ENCODE results near the gene ARSB.

The ARSB gene

DNA sequence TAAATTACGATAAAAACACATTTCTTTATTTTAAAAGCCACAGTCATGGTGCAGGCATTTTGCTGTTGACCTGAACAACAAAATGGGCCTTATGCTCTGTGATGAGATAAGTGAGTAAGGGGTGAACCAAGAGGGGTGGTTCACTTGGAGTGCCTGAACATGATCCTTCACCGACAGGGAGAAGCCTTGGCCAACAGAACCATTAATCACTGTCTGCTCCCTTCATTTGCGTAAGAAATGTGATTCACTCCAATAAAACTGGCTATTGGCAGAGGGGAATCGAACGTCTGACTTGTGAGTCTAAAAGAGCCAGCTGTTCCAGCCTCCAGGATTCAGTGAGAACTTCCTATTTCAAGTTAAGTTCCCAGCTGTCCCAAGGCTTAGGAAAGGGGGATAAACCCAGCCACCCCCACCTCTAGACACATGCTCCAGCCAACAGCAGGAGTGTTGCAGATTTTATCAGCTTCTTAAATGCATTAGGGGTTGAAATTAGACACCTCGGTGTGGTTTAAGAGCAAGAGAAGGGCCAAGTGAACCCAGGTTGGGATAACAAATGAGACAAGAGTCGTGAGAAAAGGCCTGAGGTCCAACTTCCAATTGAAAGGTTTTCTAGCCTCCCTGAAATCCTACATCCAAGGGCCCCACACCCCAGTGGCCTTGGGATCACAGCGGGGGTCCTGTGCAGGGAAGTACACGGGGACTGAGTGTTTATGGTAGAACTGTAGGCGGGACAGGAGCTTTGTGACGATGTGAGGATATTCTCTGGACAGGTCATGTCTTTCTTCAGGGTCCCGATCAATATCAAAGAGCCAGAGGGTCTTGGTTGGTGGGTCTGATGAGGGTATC, 205.1 kb downstream of the ARSB start:
- H3K36me3 ChIP-seq (ENCODE audit: control insufficient read depth, low read depth, low read length): no peaks in the 10 kb centered on the region
- H3K9me3 ChIP-seq (ENCODE audit: control insufficient read depth, low read depth, low read length): no peaks in the 10 kb centered on the region
- H3K4me3 ChIP-seq (ENCODE audit: low read length): no peak overlapping the region
- H3K27me3 ChIP-seq (ENCODE audit: control insufficient read depth, insufficient read depth, low read length): no peaks in the 10 kb centered on the region
- H3K27ac ChIP-seq (ENCODE audit: low read length): no peak overlapping the region
- no peaks in the 10 kb centered on the region for H3K4me1 ChIP-seq (ENCODE audit: control insufficient read depth, low read depth, low read length)
- no peak overlapping the region for H3K9ac ChIP-seq (ENCODE audit: low read length)

DNA sequence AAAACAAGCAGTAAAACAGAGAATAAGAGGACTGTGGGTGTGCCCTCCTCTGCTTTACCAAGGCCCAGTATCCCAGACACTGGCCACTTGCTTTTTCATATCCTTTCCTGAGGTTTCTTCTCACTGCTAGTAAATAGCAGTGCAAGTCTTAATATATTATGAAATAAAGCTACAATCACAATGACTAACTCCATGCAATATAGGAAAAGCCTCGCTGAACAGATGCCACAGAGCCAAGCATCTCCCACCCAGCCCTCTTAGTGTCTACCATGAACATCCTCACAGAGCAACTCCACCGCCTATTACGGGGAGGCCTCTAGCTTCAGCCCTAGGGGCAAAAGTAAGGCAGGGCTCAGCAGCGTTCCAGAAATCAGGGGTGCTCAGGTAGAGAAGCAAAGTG, 205.8 kb downstream of the ARSB start:
- Histone ChIP-seq H3K9me3 (ENCODE audit: control insufficient read depth, low read depth, low read length) (no peaks in the 10 kb centered on the region), H3K4me3 (ENCODE audit: low read length) (no peak overlapping the region), H3K36me3 (ENCODE audit: control insufficient read depth, low read depth, low read length) (no peaks in the 10 kb centered on the region), H3K27me3 (ENCODE audit: control insufficient read depth, insufficient read depth, low read length) (no peaks in the 10 kb centered on the region), H3K4me1 (ENCODE audit: control insufficient read depth, low read depth, low read length) (no peaks in the 10 kb centered on the region), H3K27ac (ENCODE audit: low read length) (no peak overlapping the region), H3K9ac (ENCODE audit: low read length) (no peak overlapping the region)

DNA sequence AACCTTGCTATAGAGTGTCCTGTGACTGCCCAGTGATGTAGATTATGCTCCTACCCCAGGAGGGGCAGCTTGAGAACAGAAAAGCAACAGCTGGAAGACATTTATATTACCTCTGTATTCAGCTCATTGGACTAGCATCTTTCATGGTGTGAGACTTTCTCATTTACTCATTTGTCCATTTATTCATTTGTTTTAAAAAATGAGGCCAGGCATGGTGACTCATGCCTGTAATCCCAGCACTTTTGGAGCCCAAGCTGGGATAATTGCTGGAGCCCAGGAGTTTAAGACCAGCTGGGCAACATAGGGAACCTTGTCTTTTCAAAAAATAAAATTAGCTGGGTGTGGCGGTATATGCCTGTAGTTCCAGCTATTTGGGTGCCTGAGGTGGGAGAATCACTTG, 206.6 kb downstream of the ARSB start:
- Histone ChIP-seq H3K27me3 (ENCODE audit: control insufficient read depth, insufficient read depth, low read length) (no peaks in the 10 kb centered on the region), H3K4me3 (ENCODE audit: low read length) (no peak overlapping the region), H3K27ac (ENCODE audit: low read length) (no peak overlapping the region), H3K4me1 (ENCODE audit: control insufficient read depth, low read depth, low read length) (no peaks in the 10 kb centered on the region), H3K9ac (ENCODE audit: low read length) (no peak overlapping the region), H3K9me3 (ENCODE audit: control insufficient read depth, low read depth, low read length) (no peaks in the 10 kb centered on the region), H3K36me3 (ENCODE audit: control insufficient read depth, low read depth, low read length) (no peaks in the 10 kb centered on the region)

DNA sequence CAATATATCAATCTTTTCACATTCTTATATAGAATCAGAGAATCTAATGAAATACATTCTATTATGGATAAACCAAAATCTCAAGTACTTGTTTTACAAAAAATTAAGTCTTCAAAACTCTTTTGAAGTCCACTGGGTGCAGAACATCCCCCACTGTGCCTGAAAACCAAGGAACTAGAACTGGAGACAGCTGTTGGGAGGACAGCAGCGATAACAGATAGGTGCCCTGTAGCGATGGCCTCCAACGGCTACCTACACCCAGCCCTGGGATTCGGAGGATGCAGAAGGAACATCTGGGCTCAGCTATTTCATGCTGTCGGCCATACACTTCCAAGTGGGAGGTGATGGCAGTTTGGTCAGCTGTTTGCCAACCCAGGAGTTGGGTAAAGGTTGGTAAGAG, 207.2 kb downstream of the ARSB start:
- Histone ChIP-seq H3K27ac (ENCODE audit: low read length) (no peak overlapping the region), H3K27me3 (ENCODE audit: control insufficient read depth, insufficient read depth, low read length) (no peaks in the 10 kb centered on the region), H3K9me3 (ENCODE audit: control insufficient read depth, low read depth, low read length) (no peaks in the 10 kb centered on the region), H3K4me1 (ENCODE audit: control insufficient read depth, low read depth, low read length) (no peaks in the 10 kb centered on the region), H3K36me3 (ENCODE audit: control insufficient read depth, low read depth, low read length) (no peaks in the 10 kb centered on the region), H3K9ac (ENCODE audit: low read length) (no peak overlapping the region), H3K4me3 (ENCODE audit: low read length) (no peak overlapping the region)

DNA sequence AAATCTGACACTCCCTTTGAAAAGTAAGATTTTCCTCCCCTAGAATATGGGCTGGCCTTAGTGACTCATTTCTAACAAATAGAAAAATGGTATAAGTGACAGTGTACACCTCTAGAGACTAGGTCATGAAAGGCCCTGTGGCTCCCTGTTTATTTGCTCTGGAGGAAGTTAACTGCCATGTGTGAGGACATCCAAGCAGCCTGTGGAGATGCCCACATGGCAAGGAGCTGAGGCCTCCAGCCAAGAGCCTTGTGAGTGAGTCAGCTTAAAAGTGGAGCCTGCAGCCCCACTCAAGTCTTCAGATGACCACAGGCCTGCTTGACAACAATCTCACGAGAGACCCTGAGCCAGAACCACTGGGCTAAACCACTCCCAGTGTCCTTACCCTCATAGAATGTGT, 208.5 kb downstream of the ARSB start:
- Histone ChIP-seq H3K9ac (ENCODE audit: low read length) (no peak overlapping the region), H3K4me3 (ENCODE audit: low read length) (no peak overlapping the region), H3K27me3 (ENCODE audit: control insufficient read depth, insufficient read depth, low read length) (no peaks in the 10 kb centered on the region), H3K9me3 (ENCODE audit: control insufficient read depth, low read depth, low read length) (no peaks in the 10 kb centered on the region), H3K27ac (ENCODE audit: low read length) (no peak overlapping the region), H3K36me3 (ENCODE audit: control insufficient read depth, low read depth, low read length) (no peaks in the 10 kb centered on the region), H3K4me1 (ENCODE audit: control insufficient read depth, low read depth, low read length) (peaks cover 3% of the 10 kb centered on the region)

DNA sequence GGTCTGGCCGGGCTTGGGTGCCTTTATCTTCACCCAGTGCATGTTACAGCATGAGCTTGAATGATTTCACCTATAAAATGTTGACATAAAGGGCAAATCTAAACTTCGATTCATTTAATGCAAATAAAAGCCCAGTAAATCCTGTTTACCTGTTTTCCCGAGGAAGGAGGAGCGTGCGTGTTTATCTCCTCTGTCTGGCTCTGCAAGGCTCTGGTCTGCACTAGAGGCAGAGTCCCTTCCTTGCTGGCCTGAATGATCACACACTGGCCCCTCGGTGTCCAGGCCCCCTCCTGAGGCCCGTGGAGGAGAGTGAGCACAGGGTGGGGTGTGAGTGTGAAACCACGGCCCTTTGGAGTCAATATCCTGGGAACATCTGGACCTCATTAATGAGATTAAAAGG, 211.5 kb downstream of the ARSB start:
- H3K4me3 ChIP-seq (ENCODE audit: low read length): no peak overlapping the region
- H3K27ac ChIP-seq (ENCODE audit: low read length): no peak overlapping the region
- no peak overlapping the region for H3K9ac ChIP-seq (ENCODE audit: low read length)
- H3K36me3 ChIP-seq (ENCODE audit: control insufficient read depth, low read depth, low read length): no peaks in the 10 kb centered on the region
- H3K9me3 ChIP-seq (ENCODE audit: control insufficient read depth, low read depth, low read length): no peaks in the 10 kb centered on the region
- H3K4me1 ChIP-seq (ENCODE audit: control insufficient read depth, low read depth, low read length): peaks cover 3% of the 10 kb centered on the region
- no peaks in the 10 kb centered on the region for H3K27me3 ChIP-seq (ENCODE audit: control insufficient read depth, insufficient read depth, low read length)

DNA sequence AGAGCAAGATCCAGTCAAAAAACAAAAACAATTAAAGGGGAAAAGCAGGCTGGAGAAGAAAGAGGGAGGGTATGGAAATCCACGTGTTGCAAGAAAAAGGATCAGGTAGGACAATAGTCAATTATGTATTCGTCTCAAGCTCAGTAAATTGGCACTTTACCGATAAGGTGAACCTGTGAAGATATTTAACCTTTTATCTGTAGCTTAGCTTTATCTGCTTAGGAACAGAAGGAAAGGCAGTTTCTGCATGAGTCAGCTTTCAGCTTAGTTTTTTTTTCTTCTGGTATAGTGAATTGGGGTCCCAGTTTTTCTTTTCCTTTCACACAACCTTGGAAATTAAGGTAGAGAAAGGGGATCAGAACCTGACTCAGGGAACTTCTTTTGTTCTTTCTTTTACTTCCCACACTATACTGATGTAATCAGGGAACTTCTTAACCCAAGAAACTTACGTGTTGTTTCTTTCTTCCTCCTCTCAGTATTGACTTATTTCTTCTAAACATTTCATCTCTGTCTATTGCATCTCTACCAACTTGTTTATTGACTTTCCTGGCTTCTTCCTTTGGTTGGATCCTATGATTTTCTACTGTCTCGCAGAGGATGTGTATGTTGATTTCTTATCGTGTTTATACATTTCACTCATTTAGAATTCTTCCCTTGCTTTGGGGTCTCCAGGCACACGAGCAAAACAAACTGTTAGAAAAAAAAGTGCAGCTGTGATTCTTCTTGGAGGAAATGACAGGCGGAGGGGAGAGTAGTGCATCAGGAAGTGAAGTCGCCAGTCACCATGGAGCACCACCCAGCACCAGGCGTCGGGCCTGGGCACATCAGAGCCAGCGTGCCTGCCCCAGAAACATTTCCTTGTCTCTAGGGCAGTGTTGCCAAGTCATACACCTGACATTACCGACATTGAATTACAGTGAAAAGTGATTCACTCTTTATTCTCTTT, 213.6 kb downstream of the ARSB start:
- H3K4me3 ChIP-seq (ENCODE audit: low read length): no peak overlapping the region
- H3K9ac ChIP-seq (ENCODE audit: low read length): no peak overlapping the region
- H3K27me3 ChIP-seq (ENCODE audit: control insufficient read depth, insufficient read depth, low read length): no peaks in the 10 kb centered on the region
- H3K36me3 ChIP-seq (ENCODE audit: control insufficient read depth, low read depth, low read length): no peaks in the 10 kb centered on the region
- no peaks in the 10 kb centered on the region for H3K9me3 ChIP-seq (ENCODE audit: control insufficient read depth, low read depth, low read length)
- H3K4me1 ChIP-seq (ENCODE audit: control insufficient read depth, low read depth, low read length): peaks cover 3% of the 10 kb centered on the region
- no peak overlapping the region for H3K27ac ChIP-seq (ENCODE audit: low read length)

DNA sequence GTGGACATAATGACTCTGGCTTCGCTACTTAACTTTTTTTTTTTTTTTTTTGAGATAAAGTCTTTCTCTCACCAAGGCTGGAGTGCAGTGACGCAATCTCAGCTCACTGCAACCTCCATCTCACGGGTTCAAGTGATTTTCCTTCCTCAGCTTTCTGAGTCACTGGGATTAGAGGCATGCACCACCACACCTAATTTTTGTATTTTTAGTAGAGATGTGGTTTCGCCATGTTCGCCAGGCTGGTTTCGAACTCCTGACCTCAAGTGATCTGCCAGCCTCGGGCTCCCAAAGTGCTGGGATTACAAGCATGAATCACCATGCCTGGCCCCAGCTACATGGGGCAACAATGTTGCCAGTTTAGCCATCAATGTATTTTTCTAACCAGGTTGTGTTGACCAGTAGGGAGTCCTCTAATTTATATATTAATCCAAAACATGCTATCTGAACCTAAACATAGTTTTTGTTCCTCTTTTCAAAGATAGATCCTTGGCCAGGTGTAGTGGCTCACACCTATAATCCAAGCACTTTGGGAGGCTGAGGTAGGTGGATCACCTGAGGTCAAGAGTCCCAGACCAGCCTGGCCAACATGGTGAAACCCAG, 216.2 kb downstream of the ARSB start:
- H3K27ac ChIP-seq (ENCODE audit: low read length): no peak overlapping the region
- H3K4me3 ChIP-seq (ENCODE audit: low read length): no peak overlapping the region

DNA sequence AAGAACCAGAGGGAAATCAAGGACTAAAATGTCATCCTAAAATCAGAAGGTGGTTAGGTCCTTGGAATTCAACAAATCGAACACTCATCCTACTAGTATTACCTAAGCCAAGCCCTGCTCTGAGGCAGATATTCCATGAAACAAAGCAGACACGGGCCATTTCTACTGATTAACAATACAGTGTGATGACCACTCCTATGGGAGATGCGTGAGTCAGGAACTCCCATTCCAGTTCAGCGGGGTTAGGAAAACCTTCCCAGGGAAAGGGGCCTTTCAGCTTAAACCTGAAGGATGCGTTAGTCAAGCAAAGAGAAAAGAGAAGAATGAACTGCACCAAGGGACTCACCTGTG, 218.7 kb downstream of the ARSB start:
- no peaks in the 10 kb centered on the region for H3K36me3 ChIP-seq (ENCODE audit: control insufficient read depth, low read depth, low read length)
- no peaks in the 10 kb centered on the region for H3K9me3 ChIP-seq (ENCODE audit: control insufficient read depth, low read depth, low read length)
- H3K27ac ChIP-seq (ENCODE audit: low read length): no peak overlapping the region
- no peaks in the 10 kb centered on the region for H3K27me3 ChIP-seq (ENCODE audit: control insufficient read depth, insufficient read depth, low read length)
- H3K4me1 ChIP-seq (ENCODE audit: control insufficient read depth, low read depth, low read length): no peaks in the 10 kb centered on the region
- no peak overlapping the region for H3K4me3 ChIP-seq (ENCODE audit: low read length)
- H3K9ac ChIP-seq (ENCODE audit: low read length): no peak overlapping the region

More for the DNA sequence above, 216.2 kb downstream of the ARSB start:
- Histone ChIP-seq H3K9ac (ENCODE audit: low read length) (no peak overlapping the region), H3K36me3 (ENCODE audit: control insufficient read depth, low read depth, low read length) (no peaks in the 10 kb centered on the region), H3K9me3 (ENCODE audit: control insufficient read depth, low read depth, low read length) (no peaks in the 10 kb centered on the region), H3K4me1 (ENCODE audit: control insufficient read depth, low read depth, low read length) (peaks cover 3% of the 10 kb centered on the region), H3K27me3 (ENCODE audit: control insufficient read depth, insufficient read depth, low read length) (no peaks in the 10 kb centered on the region)

DNA sequence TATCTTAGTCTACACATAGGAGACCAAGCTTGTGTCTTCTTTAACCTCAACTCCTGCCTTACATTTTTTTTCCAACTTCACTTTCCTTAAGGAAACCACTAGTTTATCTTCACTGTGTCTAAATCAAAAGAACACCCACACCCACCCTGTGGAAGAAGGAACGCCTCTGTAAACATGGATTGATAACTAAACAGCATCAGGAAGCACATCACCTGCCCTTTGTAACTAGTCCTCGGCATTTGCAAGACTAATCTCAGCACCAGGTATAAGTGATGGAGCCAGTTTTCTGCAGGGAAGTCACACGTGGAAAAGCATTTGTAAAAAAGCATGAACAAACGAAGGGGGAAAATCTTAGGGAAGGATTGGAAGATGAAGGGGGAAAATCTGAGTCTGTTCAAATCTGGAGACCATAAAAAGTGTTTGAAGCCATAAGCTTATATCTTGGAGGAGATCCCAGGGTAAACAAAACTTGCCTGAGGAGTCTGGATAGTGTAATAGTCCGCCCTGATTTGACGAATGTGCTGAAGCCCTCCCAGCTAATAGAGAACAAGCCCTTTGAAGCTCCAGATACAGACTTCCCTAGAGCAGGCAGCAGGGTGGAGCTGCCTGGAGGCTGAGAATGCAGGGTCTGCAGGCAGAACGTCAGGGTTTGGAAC, 219.2 kb downstream of the ARSB start:
- H3K4me3 ChIP-seq (ENCODE audit: low read length): no peak overlapping the region
- no peaks in the 10 kb centered on the region for H3K36me3 ChIP-seq (ENCODE audit: control insufficient read depth, low read depth, low read length)
- no peaks in the 10 kb centered on the region for H3K27me3 ChIP-seq (ENCODE audit: control insufficient read depth, insufficient read depth, low read length)
- no peak overlapping the region for H3K27ac ChIP-seq (ENCODE audit: low read length)
- no peaks in the 10 kb centered on the region for H3K9me3 ChIP-seq (ENCODE audit: control insufficient read depth, low read depth, low read length)
- no peaks in the 10 kb centered on the region for H3K4me1 ChIP-seq (ENCODE audit: control insufficient read depth, low read depth, low read length)
- H3K9ac ChIP-seq (ENCODE audit: low read length): no peak overlapping the region

DNA sequence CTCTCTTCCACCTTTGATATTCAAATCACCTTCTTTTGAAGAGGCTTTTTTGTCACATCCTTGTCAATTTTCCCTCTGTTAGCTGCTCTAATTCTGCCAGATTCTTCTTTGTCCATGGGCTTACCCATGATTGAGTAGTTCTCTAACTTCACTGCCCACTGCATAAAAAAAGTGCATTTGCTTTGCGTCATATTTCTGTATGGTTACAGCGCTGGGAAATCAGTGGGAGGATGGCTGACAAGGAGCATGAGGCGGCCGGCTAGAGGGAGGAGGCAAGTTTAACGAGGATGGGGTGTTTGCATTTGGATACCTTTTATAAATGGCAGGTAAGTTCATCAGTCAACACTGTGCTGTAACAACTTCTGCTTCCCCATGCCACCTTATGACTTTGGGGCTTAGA, 220.0 kb downstream of the ARSB start:
- no peaks in the 10 kb centered on the region for H3K9me3 ChIP-seq (ENCODE audit: control insufficient read depth, low read depth, low read length)

More for the DNA sequence above, 220.0 kb downstream of the ARSB start:
- Histone ChIP-seq H3K4me3 (ENCODE audit: low read length) (no peak overlapping the region), H3K36me3 (ENCODE audit: control insufficient read depth, low read depth, low read length) (no peaks in the 10 kb centered on the region), H3K27ac (ENCODE audit: low read length) (no peak overlapping the region), H3K4me1 (ENCODE audit: control insufficient read depth, low read depth, low read length) (no peaks in the 10 kb centered on the region), H3K27me3 (ENCODE audit: control insufficient read depth, insufficient read depth, low read length) (no peaks in the 10 kb centered on the region), H3K9ac (ENCODE audit: low read length) (no peak overlapping the region)
